NCI-H1436 treated with DMSO at 0.1 percent for 48 hours (cell line): Measurements from ENCODE around the gene CBX1.
"Not testable (repeated sequence)": the region's sequence is repeated elsewhere in the genome, so short reads cannot be mapped to it uniquely, and the experiment has no call there.

Source experiments
- DNase-seq: peaks from one replicate; lab custom pipeline; 2025; lab: John Stamatoyannopoulos, UW

CBX1 gene

GRCh38 chr17:48051706-48052486 is 49.4 kb downstream of the CBX1 start:
- no peak for DNase-seq

GRCh38 chr17:48051283-48051682 is 50.0 kb downstream of the CBX1 start:
- DNase-seq, result no peak

- DNase-seq, result no peak
Measured at GRCh38 chr17:48048384-48049126, 52.7 kb downstream of the CBX1 start.

GRCh38 chr17:48047741-48048383 is 53.4 kb downstream of the CBX1 start, which contains the start of gene NFE2L1:
TSS of gene NFE2L1 (plus strand) at chr17:48048359. CDS start at chr17:48051119, 2,760 bp downstream.
- DNase-seq, result peak; percentile 100

GRCh38 chr17:48047113-48047740 is 54.1 kb downstream of the CBX1 start:
- no peak for DNase-seq

- no peak for DNase-seq
Measured at GRCh38 chr17:48046296-48046695, 55.0 kb downstream of the CBX1 start.

- DNase-seq, result no peak
Measured at GRCh38 chr17:48045316-48046001, 55.8 kb downstream of the CBX1 start.

GRCh38 chr17:48044851-48045250 is 56.4 kb downstream of the CBX1 start:
- DNase-seq, result no peak

GRCh38 chr17:48043176-48043575 is 58.1 kb downstream of the CBX1 start:
- no peak for DNase-seq

GRCh38 chr17:48038687-48039086 is 62.6 kb downstream of the CBX1 start:
- DNase-seq, result no peak

GRCh38 chr17:48037838-48038323 is 63.4 kb downstream of the CBX1 start:
- no peak for DNase-seq

- no peak for DNase-seq
Measured at GRCh38 chr17:48037036-48037837, 64.0 kb downstream of the CBX1 start, which contains the start of gene COPZ2. TSS of gene COPZ2 (minus strand) at chr17:48037797. CDS start at chr17:48037777, 20 bp downstream.

- no peak for DNase-seq
Measured at GRCh38 chr17:48036693-48037035, 64.6 kb downstream of the CBX1 start.

GRCh38 chr17:48034734-48035133 is 66.5 kb downstream of the CBX1 start:
- DNase-seq, result not testable (repeated sequence)

- DNase-seq, result no peak
Measured at GRCh38 chr17:48031966-48032365, 69.3 kb downstream of the CBX1 start.

- DNase-seq, result no peak
Measured at GRCh38 chr17:48030531-48030930, 70.7 kb downstream of the CBX1 start.

- no peak for DNase-seq
Measured at GRCh38 chr17:48028736-48029135, 72.5 kb downstream of the CBX1 start.

- DNase-seq, result no peak
Measured at GRCh38 chr17:48027322-48027981, 73.8 kb downstream of the CBX1 start.

- DNase-seq, result peak; percentile 62
Measured at GRCh38 chr17:48026502-48027321, 74.6 kb downstream of the CBX1 start.
